ACC112 (cell line): ENCODE measurements around the gene DIRAS1.

Experiments
- H2AFZ ChIP-seq: fragments of 200-600 bp; sonication (generic); one replicate; pipeline ENCODE4 v1.6.0; 2017; ENCODE audit warnings: antibody characterized with exemption, low read length; ENCODE audit not compliant: unreplicated experiment
- H3K27ac ChIP-seq: fragments of 200-600 bp; sonication (generic); 2 replicates; pipeline ENCODE4 v1.5.1; 2014; ENCODE audit warnings: low read depth, mild to moderate bottlenecking, antibody characterized with exemption, low read length, moderate library complexity
- H3K27me3 ChIP-seq: fragments of 200-600 bp; sonication (generic); 2 replicates; pipeline ENCODE4 v1.6.1; 2014; ENCODE audit warnings: mild to moderate bottlenecking, antibody characterized with exemption, low read length, moderate library complexity, mixed read lengths; ENCODE audit not compliant: insufficient read depth
- H3K36me3 ChIP-seq: fragments of 200-600 bp; sonication (generic); 2 replicates; pipeline ENCODE4 v1.6.1; 2016; ENCODE audit warnings: mild to moderate bottlenecking, antibody characterized with exemption, low read length, moderate library complexity, mixed read lengths; ENCODE audit not compliant: insufficient read depth
- H3K4me1 ChIP-seq: fragments of 200-600 bp; sonication (generic); one replicate; pipeline ENCODE4 v1.6.1; 2016; ENCODE audit warnings: low read length, mixed read lengths; ENCODE audit not compliant: insufficient read depth, unreplicated experiment, control insufficient read depth
- H3K4me3 ChIP-seq: fragments of 200-600 bp; sonication (generic); 2 replicates; pipeline ENCODE4 v1.5.1; 2014; ENCODE audit warnings: mild to moderate bottlenecking, low read depth, low read length
- H3K79me2 ChIP-seq: fragments of 200-600 bp; sonication (generic); one replicate; pipeline ENCODE4 v1.6.0; 2016; ENCODE audit warnings: low read length; ENCODE audit not compliant: control insufficient read depth, unreplicated experiment, insufficient read depth

Gene DIRAS1

DNA sequence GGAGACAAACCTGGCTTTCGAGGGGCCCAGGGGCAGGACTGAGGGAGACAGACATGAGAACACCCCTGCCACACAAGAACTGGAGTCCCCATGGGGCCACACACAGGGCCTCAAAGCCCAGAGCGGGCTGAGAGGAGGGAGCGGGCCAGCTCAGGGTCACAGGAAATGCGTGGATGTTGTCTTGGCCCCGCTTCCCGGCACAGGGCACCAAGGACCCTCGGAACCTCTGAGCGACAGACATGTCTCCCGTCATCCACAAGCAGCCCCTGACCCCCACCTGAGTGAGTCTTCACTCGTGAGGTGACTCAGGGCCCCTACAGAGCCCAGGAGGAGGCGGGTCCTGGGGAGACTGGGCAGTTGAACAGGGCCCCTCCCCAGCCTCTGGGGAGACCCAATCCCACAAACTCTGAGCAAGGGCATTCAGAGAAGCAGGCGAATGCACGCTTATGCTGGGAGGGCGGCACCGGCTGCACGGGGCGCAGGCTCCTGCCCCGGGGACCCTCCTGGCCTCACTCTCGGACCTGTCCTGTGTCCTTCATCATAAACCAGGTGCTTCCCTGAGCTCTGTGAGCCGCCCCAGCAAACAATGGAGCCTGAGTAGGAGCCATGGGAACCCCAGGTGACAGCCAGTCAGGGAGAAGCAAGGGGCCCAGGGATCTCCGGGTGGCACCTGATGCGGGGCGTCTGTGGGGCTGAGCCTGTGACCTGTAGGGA, 41.8 kb upstream of the DIRAS1 start:
- H3K36me3 ChIP-seq = 0 out of 2 replicates have a peak, but pooled peaks cover 3% of the 10 kb centered on the region
- no peaks in the 10 kb centered on the region for H3K79me2 ChIP-seq

DNA sequence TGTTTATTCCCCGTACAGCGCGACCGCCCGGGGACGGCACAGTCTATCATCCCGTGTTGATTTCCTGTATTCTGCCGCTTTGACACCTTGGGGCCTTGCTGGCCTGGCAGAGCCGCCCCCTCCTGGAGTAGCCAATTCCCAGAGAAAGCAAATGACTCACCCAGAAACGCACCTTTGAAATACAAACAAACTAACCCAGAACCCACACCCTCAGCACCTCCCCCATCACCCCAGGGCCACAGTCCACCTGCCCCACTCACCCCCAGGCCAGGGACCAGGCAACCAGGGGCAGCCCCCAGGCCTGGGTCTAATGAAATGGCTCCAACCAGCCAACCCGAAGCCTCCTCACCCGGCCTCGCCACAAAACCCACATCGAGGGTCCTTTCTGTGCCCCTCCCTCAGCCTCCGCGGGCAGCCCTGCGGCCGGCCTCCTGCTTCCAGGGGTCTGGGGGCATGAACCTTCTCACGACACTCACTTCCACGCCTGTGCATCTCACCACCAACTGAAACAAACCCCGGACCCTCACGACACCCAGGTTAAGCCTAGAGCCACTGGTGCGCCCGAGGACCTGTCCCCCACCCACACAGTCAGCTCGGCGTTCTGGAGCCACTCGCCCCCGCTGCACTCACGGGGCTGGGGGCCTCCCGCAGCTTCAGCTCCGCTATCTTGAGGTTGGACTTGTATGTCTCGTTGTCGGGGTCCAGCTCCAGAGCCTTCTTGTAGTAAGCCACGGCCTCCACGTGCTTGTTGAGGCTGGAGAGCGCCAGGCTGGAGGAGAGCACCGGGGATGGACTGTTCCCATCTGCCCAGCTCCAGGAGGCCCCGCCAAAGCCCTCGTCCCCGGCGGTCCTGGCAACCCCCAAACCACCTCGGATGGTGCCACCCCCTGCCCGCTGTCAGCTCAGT, 41.0 kb upstream of the DIRAS1 start:
- Histone ChIP-seq H3K27ac (no peak overlapping the region), H3K36me3 (0 out of 2 replicates have a peak, but pooled peaks cover 3% of the 10 kb centered on the region), H2AFZ (no peak overlapping the region)

More for the DNA sequence above, 41.8 kb upstream of the DIRAS1 start:
- no peak overlapping the region for H2AFZ ChIP-seq
- H3K4me1 ChIP-seq = no peaks in the 10 kb centered on the region
- H3K27me3 ChIP-seq = no peaks in the 10 kb centered on the region
- no peak overlapping the region for H3K27ac ChIP-seq
- no peak overlapping the region for H3K4me3 ChIP-seq

GRCh38 chr19:2761309-2761677, 40.1 kb upstream of the DIRAS1 start:
- H3K27ac ChIP-seq = no peak overlapping the region
- H3K79me2 ChIP-seq = no peaks in the 10 kb centered on the region
- no peaks in the 10 kb centered on the region for H3K27me3 ChIP-seq
- no peak overlapping the region for H2AFZ ChIP-seq
- H3K36me3 ChIP-seq = 0 out of 2 replicates have a peak, but pooled peaks cover 3% of the 10 kb centered on the region
- H3K4me3 ChIP-seq = no peak overlapping the region
- H3K4me1 ChIP-seq = no peaks in the 10 kb centered on the region

More for the DNA sequence above, 41.0 kb upstream of the DIRAS1 start:
- H3K4me3 ChIP-seq = no peak overlapping the region
- no peaks in the 10 kb centered on the region for H3K79me2 ChIP-seq
- no peaks in the 10 kb centered on the region for H3K27me3 ChIP-seq
- no peaks in the 10 kb centered on the region for H3K4me1 ChIP-seq

- Histone ChIP-seq H3K4me3 (no peak overlapping the region), H3K79me2 (no peaks in the 10 kb centered on the region), H3K4me1 (no peaks in the 10 kb centered on the region), H3K27ac (no peak overlapping the region), H2AFZ (no peak overlapping the region), H3K36me3 (0 out of 2 replicates have a peak, but pooled peaks cover 3% of the 10 kb centered on the region), H3K27me3 (no peaks in the 10 kb centered on the region)
These were observed 38.8 kb upstream of the DIRAS1 start for GRCh38 chr19:2759965-2760364.

GRCh38 chr19:2759362-2759761, 38.2 kb upstream of the DIRAS1 start:
- no peak overlapping the region for H3K27ac ChIP-seq
- H3K4me1 ChIP-seq = no peaks in the 10 kb centered on the region
- 0 out of 2 replicates have a peak, but pooled peaks cover 3% of the 10 kb centered on the region for H3K36me3 ChIP-seq
- H2AFZ ChIP-seq = no peak overlapping the region
- no peak overlapping the region for H3K4me3 ChIP-seq
- H3K27me3 ChIP-seq = no peaks in the 10 kb centered on the region
- no peaks in the 10 kb centered on the region for H3K79me2 ChIP-seq

DNA sequence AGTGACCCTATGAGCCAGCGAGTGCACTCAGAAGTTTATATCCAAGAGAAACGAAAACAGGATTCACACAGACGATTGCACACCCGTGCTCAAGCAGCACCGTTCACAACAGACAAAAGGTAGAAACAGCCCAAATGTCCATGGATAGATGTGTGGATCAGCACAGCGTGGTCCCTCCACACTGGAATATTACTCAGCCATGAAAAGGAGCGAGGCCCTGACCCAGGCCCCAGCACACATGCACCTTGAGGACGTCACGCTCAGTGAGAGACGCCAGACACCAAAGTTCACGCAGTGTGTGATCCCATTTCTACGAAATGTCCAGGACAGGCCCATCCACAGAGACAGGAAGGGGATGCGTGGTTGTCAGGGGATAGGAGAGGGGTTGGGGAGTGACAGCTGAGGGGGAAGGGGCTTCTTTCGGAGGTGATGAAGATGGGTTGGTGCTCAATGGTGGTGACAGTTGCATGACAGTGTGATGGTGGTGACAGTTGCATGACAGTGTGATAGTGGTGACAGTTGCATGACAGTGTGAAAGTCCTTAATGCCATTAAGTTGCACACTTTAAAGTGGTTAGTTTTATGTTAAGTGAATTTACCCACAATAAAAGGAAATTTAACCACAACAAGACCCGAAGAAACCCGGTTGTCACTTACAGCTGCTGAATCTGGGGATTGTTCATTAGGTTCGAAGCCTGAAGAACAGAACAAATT, 37.6 kb upstream of the DIRAS1 start:
- Histone ChIP-seq H3K4me1 (no peaks in the 10 kb centered on the region), H3K79me2 (no peaks in the 10 kb centered on the region), H3K27ac (no peak overlapping the region), H3K4me3 (no peak overlapping the region), H3K36me3 (0 out of 2 replicates have a peak, but pooled peaks cover 3% of the 10 kb centered on the region), H3K27me3 (no peaks in the 10 kb centered on the region), H2AFZ (no peak overlapping the region)

DNA sequence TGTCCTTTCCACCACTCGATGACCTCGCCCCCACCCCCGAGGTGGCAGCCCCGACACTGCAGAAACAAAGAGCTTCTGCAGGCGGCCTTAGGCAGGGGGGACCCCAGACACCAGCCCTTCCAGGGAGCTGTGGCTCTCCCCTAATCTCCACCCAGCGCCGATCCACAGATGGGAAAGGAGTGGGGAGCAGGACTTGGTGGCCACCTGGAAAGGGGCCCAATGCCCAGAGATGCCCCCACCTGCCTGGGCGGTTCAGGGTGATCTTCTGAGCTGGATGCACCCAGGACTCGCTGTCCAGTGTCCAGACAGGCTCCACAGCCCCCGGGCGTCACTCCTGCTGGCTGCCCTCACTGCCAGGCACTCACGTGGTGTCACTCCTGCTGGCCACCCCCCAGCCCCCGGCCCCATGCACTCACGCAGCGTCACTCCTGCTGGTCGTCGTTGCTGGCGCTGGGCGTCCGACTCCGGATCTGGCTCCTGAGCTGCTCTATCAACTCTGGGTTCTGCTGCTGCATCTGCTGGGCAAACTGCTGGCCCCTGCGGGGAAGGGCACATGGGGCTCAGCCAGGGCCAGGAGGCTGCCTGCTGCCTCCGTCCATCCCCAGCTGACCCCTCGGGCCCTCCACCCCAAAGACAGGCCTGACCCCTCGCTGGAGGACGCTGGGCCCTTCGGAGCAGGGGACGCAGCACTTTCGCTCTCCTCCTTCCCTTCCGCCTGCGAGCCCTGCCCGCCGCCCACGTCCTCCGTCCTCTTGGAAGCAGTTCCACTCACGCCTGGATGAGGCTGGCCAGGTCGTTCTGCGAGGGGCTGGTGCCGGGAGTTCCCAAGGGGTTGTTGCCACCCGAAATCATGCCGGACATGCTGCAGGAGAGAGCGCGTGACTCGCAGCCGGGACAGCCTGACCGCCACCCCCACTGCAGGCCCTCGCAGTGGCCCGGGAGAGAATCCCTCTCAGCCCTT, 36.0 kb upstream of the DIRAS1 start:
- H3K79me2 ChIP-seq = no peaks in the 10 kb centered on the region
- no peak overlapping the region for H3K4me3 ChIP-seq
- no peak overlapping the region for H3K27ac ChIP-seq
- H3K36me3 ChIP-seq = 0 out of 2 replicates have a peak, but pooled peaks cover 3% of the 10 kb centered on the region
- no peak overlapping the region for H2AFZ ChIP-seq
- no peaks in the 10 kb centered on the region for H3K27me3 ChIP-seq
- H3K4me1 ChIP-seq = no peaks in the 10 kb centered on the region

- H3K79me2 ChIP-seq = no peaks in the 10 kb centered on the region
- 0 out of 2 replicates have a peak, but pooled peaks cover 3% of the 10 kb centered on the region for H3K36me3 ChIP-seq
- no peaks in the 10 kb centered on the region for H3K4me1 ChIP-seq
- no peak overlapping the region for H3K4me3 ChIP-seq
- H2AFZ ChIP-seq = no peak overlapping the region
- no peak overlapping the region for H3K27ac ChIP-seq
- no peaks in the 10 kb centered on the region for H3K27me3 ChIP-seq
These were observed 35.3 kb upstream of the DIRAS1 start for GRCh38 chr19:2756477-2756876.

DNA sequence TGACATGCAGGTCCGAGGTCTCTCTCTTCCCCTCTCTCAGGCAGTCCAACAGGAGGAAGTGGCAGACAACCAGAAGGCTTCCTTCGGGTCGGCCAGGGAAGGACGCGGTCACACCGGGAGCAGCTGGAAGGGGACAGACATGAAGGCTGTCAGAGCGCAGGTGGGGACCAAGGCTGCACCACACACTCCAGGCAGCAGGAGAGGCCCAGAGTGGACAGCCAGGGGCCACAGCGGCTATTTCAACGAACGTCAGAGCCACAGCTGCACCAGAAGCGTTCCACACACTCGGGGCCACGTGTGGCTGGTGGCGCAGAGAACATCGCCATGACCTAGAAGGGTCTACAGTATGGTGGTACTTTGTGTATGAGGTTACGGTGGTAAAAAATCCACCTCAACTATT, 34.6 kb upstream of the DIRAS1 start:
- Histone ChIP-seq H3K27ac (no peak overlapping the region), H3K4me1 (no peaks in the 10 kb centered on the region), H3K4me3 (no peak overlapping the region), H2AFZ (no peak overlapping the region), H3K36me3 (0 out of 2 replicates have a peak, but pooled peaks cover 3% of the 10 kb centered on the region), H3K79me2 (no peaks in the 10 kb centered on the region), H3K27me3 (no peaks in the 10 kb centered on the region)

- H3K4me3 ChIP-seq = no peak overlapping the region
- no peak overlapping the region for H2AFZ ChIP-seq
- no peaks in the 10 kb centered on the region for H3K4me1 ChIP-seq
- no peak overlapping the region for H3K27ac ChIP-seq
- H3K79me2 ChIP-seq = no peaks in the 10 kb centered on the region
- H3K27me3 ChIP-seq = no peaks in the 10 kb centered on the region
- 0 out of 2 replicates have a peak, but pooled peaks cover 3% of the 10 kb centered on the region for H3K36me3 ChIP-seq
These were observed 34.2 kb upstream of the DIRAS1 start for GRCh38 chr19:2755448-2755705.
